NOMO-1 (cell line): ENCODE results near the gene SH3PXD2B.
A peak's percentile ranks its signal among the peaks of the same experiment; 100 is the strongest.

Experiments
- DNase-seq, 2 experiments: peaks; one replicate each; lab custom pipeline; 2025; ENCODE audit not compliant: unreplicated experiment in 2 of 2; lab: John Stamatoyannopoulos, UW

Gene SH3PXD2B

GRCh38 chr5:172454358-172455086 is at the start of gene SH3PXD2B:
Gene SH3PXD2B (minus strand): TSS chr5:172454525. CDS start chr5:172454352, 173 bp downstream.
- peak; percentile 41 to 51 for DNase-seq

DNA sequence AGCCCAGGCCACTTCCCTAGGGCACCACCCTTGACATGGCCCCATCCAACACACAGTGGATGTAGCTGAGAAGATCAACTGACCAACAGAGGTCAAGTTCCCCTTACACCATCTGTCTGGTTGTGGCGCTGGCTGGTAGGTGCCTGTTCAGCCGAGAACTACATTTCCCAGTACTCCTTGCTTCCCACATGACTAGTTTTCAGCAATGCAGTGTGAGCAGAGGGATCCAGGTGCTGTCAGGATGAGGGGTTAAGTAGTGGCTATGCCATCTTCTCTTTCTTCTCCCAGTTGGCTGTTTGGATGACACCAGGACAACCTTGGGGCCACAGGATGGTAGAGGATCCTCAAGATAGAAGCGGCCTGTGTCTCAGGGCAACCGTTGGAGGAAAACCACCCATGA is 48.6 kb upstream of the SH3PXD2B start:
- DNase-seq, result no peak

GRCh38 chr5:172502410-172502809 is 48.1 kb upstream of the SH3PXD2B start:
- no peak for DNase-seq

- no peak for DNase-seq
These were observed 47.5 kb upstream of the SH3PXD2B start for GRCh38 chr5:172501708-172502320.

- no peak for DNase-seq
These were observed 45.0 kb upstream of the SH3PXD2B start for GRCh38 chr5:172499287-172499686.

- DNase-seq, result no peak
These were observed 44.3 kb upstream of the SH3PXD2B start for GRCh38 chr5:172498431-172499129.

GRCh38 chr5:172497591-172498255 is 43.4 kb upstream of the SH3PXD2B start:
- DNase-seq, result no peak

DNA sequence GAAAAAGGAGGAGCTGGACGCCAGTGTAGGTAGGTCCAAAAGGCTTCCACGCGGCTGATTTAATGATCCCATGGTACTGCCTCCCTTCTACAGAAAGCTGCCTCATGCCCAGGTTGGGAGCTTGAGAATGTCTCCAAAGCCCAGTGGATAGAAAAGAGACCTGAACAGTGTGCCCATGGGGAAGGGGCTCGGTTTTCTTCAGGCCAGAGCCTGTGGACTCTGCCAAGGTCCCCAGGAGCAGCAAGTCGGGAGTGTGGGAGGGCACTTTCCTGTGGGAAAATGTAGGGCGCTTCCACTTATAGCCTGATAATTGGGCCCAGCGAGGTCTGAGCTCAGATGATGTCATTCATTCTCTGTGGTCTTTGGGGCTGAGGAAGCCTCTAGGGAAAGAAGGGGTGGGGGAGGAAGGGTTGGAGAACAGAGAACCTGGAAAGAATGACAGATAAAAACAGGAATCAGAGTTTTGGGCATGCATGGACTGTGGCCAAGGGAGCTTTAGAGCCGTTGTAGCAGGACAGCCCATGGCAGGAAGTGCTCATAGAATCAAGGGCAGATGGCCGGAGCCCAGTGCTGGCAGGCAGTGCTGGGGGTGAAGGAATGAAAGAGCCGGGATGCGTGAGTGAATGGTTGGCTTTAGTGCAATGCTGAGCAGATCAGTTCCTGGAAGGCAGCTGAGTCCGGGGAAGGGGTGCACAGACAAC is 42.5 kb upstream of the SH3PXD2B start:
- no peak for DNase-seq

GRCh38 chr5:172494630-172495505 is 40.5 kb upstream of the SH3PXD2B start:
- no peak for DNase-seq

DNA sequence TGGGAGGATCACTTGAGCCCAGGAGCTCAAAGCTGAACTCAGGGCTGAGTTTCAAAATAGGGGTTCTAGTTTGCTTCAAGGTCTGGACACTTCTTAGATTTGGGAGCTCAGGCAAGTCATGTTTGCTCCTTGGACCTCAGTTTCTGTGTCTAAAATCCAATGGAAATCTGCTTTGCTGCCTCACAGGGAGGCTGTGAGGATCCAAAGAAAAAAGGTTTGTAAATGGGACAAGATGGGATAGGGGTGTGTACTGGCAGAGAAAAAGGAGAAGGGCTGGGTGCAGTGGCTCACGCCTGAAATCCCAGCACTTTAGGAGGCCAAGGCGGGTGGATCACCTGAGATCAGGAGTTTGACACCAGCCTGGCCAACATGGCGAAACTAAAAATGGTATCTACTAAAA is 39.6 kb upstream of the SH3PXD2B start:
- no peak for DNase-seq

DNA sequence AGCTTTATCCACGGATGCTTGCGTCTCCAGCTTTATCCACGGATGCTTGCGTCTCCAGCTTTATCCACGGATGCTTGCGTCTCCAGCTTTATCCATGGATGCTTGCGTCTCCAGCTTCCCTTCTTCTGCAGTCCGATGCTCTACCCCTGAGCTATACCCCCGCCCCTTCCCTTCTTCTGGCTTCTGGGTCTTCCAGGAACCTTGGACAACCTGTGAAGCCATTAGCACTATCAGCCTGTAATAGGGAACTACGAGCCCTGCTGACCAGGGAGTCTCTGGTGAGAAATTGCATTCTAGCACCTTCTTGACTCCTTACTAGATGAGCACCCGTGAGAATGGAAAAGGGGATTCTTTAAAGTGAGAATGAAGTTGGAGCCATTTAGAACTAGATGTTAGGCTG is 39.1 kb upstream of the SH3PXD2B start:
- DNase-seq, result no peak

GRCh38 chr5:172493002-172493401 is 38.7 kb upstream of the SH3PXD2B start:
- DNase-seq, result no peak

- no peak for DNase-seq
These were observed 37.9 kb upstream of the SH3PXD2B start for GRCh38 chr5:172492097-172492840.

DNA sequence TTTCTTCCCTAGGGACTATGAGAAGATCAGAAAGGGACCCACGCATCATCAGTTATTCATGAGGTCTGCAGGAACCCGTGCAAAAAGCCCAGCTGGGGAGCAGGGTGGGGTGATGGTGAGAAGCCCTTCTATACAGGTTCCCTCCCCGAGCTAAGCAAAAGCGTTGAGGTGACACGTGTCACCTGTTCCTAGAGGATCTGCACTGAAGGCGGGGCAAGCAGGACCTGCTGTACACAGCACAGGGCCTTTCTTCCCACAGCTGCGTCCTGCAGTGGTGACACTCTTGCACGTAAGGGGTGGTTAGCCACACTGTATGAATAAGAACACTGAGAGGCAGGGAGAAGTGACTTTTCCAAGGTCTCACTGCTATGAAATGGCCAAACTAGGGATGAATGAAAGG is 37.2 kb upstream of the SH3PXD2B start:
- no peak for DNase-seq

DNA sequence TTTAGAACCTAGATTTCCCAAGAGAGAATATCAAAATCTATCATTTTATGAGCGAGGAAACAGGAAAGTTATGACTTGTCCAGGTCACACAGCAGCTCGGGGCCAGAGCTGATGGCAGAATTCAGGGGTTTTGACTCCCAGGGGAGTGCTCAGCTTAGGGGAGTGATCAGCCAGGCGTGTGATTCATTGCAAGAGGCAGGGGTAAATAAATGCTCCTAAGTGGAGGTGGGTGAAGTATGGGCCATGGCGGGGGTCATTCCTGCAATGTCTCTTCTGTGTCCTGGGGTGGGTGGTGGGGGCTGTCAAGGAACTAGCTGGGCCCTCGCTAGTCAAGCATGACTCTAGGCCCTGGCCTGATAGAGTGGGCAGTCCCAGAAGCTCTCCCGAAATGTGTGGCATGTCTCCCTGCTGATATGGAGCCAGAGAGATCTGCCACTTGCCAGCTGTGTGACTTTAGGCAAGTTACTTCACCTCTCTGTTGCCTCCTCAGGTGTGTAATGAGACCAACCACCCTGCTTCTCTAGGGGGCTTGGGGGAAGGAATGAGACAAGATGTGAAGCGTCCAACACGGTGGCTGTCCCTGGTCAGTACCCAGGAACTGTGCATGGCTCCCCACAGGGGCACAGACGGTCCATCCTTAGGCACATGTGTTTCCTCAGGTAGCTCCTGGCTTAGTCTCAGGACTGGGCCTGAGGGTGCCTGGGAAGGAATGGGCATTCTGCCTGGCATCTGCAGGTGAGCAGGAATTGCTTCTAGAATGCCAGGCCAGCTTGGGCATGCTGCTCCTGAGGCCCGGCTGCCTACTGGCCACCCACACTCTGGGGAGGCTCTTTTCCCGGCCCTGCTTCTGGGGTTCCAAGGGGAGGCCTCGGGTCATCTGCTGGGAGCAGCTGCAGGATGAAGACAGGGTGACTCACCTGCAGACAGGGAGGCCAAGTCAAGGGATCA is 36.5 kb upstream of the SH3PXD2B start:
- no peak for DNase-seq

DNA sequence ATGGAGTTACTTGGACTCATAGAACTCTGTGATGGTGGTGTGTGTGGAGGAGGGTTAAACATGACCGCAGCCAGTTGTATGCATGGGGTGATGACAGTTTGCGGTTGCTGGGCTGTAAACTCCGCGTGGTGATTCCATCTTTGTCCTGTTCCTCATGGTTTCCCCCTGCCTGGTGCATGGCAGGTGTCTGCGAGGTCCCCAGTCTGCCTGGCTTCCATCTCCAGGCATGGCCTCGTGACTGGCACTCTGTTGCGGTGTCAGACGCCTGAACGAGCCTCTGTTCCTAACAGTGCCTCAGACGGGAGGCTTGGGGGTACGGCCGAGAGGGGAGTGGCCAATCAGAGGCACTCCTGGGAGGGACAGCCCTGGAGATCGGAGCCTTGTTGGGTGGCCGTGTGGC is 33.9 kb upstream of the SH3PXD2B start:
- no peak for DNase-seq

DNA sequence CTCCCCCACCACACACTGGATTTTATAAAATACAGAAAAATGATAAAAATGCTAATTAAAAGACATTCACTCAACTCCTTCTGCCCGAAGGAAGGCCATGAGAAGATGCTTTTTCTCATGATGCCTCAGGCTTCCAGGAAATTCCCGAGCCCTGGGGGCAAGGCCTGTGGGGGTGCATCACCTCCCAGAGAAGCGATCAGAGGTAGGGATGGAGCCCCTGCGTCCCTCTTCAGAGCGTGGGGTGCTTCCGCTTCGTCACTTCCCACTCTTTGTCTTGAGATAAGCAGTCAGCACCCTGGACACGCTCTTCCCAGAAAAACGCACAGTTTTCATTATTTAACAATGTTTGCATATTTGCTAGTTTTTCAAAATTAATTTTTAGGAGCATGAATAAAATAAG is 33.3 kb upstream of the SH3PXD2B start:
- no peak for DNase-seq

GRCh38 chr5:172486912-172487311 is 32.6 kb upstream of the SH3PXD2B start:
- no peak for DNase-seq
